Neural progenitor cell (in vitro differentiated cells): ENCODE results near the gene TMEM205.

ENCODE experiments used
- EZH2 ChIP-seq: fragments of 200-600 bp; sonication (generic); IDR thresholded peaks from 2 replicates; pipeline ENCODE4 v1.6.1; 2017; ENCODE audit warnings: antibody characterized with exemption, mild to moderate bottlenecking, moderate library complexity
- TF ChIP-seq, protein P1 (sequence below): fragments of 200-600 bp; sonication (generic); IDR thresholded peaks from 2 replicates; pipeline ENCODE4 v1.5.1; 2017; ENCODE audit warnings: antibody characterized with exemption, mild to moderate bottlenecking

DNA sequence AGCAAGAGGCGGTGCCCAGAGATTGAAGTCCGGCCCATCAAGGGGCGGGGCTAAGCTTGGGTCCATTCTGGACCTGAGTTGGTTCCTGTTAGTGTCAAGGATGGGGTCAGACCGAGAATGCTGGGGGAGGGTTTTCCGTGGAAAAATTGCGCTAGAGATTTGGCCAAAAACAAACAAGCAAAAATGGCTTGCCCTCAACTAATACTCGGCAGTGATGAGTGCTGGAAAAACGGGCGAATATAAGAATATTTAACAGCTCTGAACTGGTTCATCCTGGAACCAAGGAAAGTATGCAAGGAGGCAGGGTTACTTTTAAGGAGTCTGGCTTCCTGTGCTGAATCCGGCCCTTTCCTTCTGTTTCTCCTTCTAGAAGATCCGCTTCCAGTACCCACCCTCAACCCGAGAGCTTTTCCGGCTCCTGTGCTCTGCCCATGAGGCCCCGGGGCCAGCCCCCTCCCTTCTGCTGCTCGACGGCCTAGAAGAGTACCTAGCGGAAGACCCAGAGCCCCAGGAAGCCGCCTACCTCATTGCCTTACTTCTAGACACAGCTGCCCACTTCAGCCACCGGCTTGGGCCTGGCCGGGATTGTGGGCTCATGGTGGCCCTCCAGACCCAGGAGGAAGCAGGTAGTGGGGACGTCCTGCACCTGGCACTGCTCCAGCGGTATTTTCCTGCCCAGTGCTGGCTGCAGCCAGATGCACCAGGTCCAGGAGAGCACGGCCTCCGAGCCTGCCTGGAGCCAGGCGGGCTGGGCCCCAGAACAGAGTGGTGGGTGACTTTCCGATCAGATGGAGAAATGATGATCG, 29.3 kb upstream of the TMEM205 start:
- TF ChIP-seq, protein P1, sequence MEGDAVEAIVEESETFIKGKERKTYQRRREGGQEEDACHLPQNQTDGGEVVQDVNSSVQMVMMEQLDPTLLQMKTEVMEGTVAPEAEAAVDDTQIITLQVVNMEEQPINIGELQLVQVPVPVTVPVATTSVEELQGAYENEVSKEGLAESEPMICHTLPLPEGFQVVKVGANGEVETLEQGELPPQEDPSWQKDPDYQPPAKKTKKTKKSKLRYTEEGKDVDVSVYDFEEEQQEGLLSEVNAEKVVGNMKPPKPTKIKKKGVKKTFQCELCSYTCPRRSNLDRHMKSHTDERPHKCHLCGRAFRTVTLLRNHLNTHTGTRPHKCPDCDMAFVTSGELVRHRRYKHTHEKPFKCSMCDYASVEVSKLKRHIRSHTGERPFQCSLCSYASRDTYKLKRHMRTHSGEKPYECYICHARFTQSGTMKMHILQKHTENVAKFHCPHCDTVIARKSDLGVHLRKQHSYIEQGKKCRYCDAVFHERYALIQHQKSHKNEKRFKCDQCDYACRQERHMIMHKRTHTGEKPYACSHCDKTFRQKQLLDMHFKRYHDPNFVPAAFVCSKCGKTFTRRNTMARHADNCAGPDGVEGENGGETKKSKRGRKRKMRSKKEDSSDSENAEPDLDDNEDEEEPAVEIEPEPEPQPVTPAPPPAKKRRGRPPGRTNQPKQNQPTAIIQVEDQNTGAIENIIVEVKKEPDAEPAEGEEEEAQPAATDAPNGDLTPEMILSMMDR = no peak
- no peak for TF ChIP-seq EZH2
